Measurements from ENCODE around the gene MAN2C1.
"Not testable (repeated sequence)": the region's sequence is repeated elsewhere in the genome, so short reads cannot be mapped to it uniquely, and the experiment has no call there.

Gene MAN2C1

GRCh38 chr15:75389791-75390382 is 21.5 kb upstream of the MAN2C1 start:
- no peak for DNase-seq (ENCODE audit: low spot score)
- no peak overlapping the region for H3K27ac ChIP-seq
- TF ChIP-seq CTCF (conservative IDR thresholded peaks at IDR 0.05; ENCODE audit: low read depth) = no peak
- ChIA-PET CTCF (no interaction called here), POLR2A (ENCODE audit: low non-redundant PET) (no interaction called here)

GRCh38 chr15:75383986-75384385 is 15.6 kb upstream of the MAN2C1 start:
- DNase-seq (ENCODE audit: low spot score); CTCF ChIA-PET; H3K27ac ChIP-seq; POLR2A ChIA-PET (ENCODE audit: low non-redundant PET): not testable (repeated sequence)

- ChIA-PET POLR2A (ENCODE audit: low non-redundant PET) (interaction anchor here (1.2 kb wide), 1 partner anchor 13 kb away, joined by 5 read pairs; the partner anchor contains the start of gene MAN2C1), CTCF (no interaction called here)
- no peak overlapping the region for H3K27ac ChIP-seq
- no peak for TF ChIP-seq CTCF (conservative IDR thresholded peaks at IDR 0.05; ENCODE audit: low read depth)
- DNase-seq (ENCODE audit: low spot score) = no peak
Observed at GRCh38 chr15:75380773-75381172, 12.4 kb upstream of the MAN2C1 start.

- TF ChIP-seq CTCF (conservative IDR thresholded peaks at IDR 0.05; ENCODE audit: low read depth) = no peak
- POLR2A ChIA-PET (ENCODE audit: low non-redundant PET) = interaction anchor here (0.7 kb wide), 1 partner anchor 226 kb away, joined by 7 read pairs; no protein-coding TSS in a partner anchor
- H3K27ac ChIP-seq = peak overlapping the region; percentile 71
- no peak for DNase-seq (ENCODE audit: low spot score)
- CTCF ChIA-PET = interaction anchor here (0.5 kb wide), 1 partner anchor 41 kb away, joined by 3 read pairs; no protein-coding TSS in a partner anchor
Observed at GRCh38 chr15:75371901-75372688, 3.7 kb upstream of the MAN2C1 start.

GRCh38 chr15:75371486-75371885 is 3.1 kb upstream of the MAN2C1 start:
- TF ChIP-seq CTCF (conservative IDR thresholded peaks at IDR 0.05; ENCODE audit: low read depth) = no peak
- POLR2A ChIA-PET (ENCODE audit: low non-redundant PET) = interaction anchor here (0.5 kb wide), 1 partner anchor 146 kb away, joined by 3 read pairs; no protein-coding TSS in a partner anchor
- peak overlapping the region; percentile 71 for H3K27ac ChIP-seq
- DNase-seq (ENCODE audit: low spot score) = peak; percentile 41
- CTCF ChIA-PET = interaction anchor here (0.5 to 0.6 kb wide), 2 partner anchors 42 to 261 kb away, joined by 3 to 6 read pairs; no protein-coding TSS in a partner anchor

- peak overlapping the region; percentile 61 for H3K27ac ChIP-seq
- ChIA-PET POLR2A (ENCODE audit: low non-redundant PET) (interaction anchor here (0.6 kb wide), 1 partner anchor 72 kb away, joined by 10 read pairs; no protein-coding TSS in a partner anchor), CTCF (interaction anchor here (0.6 to 1.5 kb wide), 3 partner anchors 139 to 363 kb away, joined by 3 to 4 read pairs (median 3); no protein-coding TSS in a partner anchor)
- no peak for TF ChIP-seq CTCF (conservative IDR thresholded peaks at IDR 0.05; ENCODE audit: low read depth)
- no peak for DNase-seq (ENCODE audit: low spot score)
Observed at GRCh38 chr15:75369897-75370581, 1.6 kb upstream of the MAN2C1 start.

All from RWPE1 (cell line).